UCSD-AML1 (cell line): ENCODE results near the gene YOD1.

Experiments
- DNase-seq: peaks from one replicate; lab custom pipeline; 2025; ENCODE audit not compliant: unreplicated experiment; lab: John Stamatoyannopoulos, UW

The YOD1 gene

GRCh38 chr1:207028884-207029650 is 21.9 kb downstream of the YOD1 start:
- no peak for DNase-seq

- no peak for DNase-seq
Observed at GRCh38 chr1:207027921-207028320, 23.1 kb downstream of the YOD1 start.

- DNase-seq: no peak
Observed at GRCh38 chr1:207027206-207027777, 23.7 kb downstream of the YOD1 start.

- DNase-seq: no peak
Observed at GRCh38 chr1:207026104-207026534, 24.9 kb downstream of the YOD1 start.

- peak; percentile 82 for DNase-seq
Observed at GRCh38 chr1:207025146-207025880, 25.7 kb downstream of the YOD1 start.

- peak; percentile 90 for DNase-seq
Observed at GRCh38 chr1:207024202-207025145, 26.5 kb downstream of the YOD1 start.

GRCh38 chr1:207022996-207023679 is 27.9 kb downstream of the YOD1 start:
- no peak for DNase-seq

GRCh38 chr1:207021876-207022596 is 29.0 kb downstream of the YOD1 start:
- no peak for DNase-seq

- peak; percentile 68 for DNase-seq
Observed at GRCh38 chr1:207021139-207021861, 29.7 kb downstream of the YOD1 start.

- DNase-seq: peak; percentile 72
Observed at GRCh38 chr1:207020709-207021107, 30.3 kb downstream of the YOD1 start.

GRCh38 chr1:207020065-207020708 is 30.8 kb downstream of the YOD1 start:
- DNase-seq: no peak

- DNase-seq: no peak
Observed at GRCh38 chr1:207019661-207020060, 31.3 kb downstream of the YOD1 start.

- no peak for DNase-seq
Observed at GRCh38 chr1:207019161-207019560, 31.8 kb downstream of the YOD1 start.

GRCh38 chr1:207018707-207019106 is 32.3 kb downstream of the YOD1 start:
- DNase-seq: no peak

- DNase-seq: no peak
Observed at GRCh38 chr1:207017615-207018559, 33.1 kb downstream of the YOD1 start.

- no peak for DNase-seq
Observed at GRCh38 chr1:207015791-207016190, 35.2 kb downstream of the YOD1 start.

GRCh38 chr1:207014728-207015127 is 36.3 kb downstream of the YOD1 start:
- DNase-seq: no peak
